ENCODE data around the gene ANKRD26. TPM values are rescaled to one million over a fixed set of nuclear protein-coding genes. Genes with fewer than 3 reads are reported as not detected.

The ANKRD26 gene
- polyA plus RNA-seq, 2 of the 4 experiments (the other 2 are of a cell fraction) = 4.0 to 4.1 TPM

DNA sequence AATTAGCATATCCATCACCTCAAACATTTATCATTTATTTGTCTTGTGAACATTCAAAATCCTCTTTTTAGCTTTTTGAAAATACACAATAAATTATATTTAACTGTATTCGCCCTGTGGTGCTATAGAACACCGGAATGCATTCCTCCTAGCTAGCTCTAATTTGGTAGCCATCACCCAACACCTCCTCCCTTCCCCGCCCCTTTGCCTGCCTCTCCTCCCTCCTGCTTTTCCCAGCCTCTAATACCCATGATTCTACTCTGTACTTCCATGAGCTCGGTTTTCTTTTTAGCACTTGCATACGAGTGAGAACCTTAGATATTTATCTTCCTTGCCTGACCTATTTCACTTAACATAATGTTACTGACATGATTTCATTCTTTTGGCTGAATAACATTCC, 80.1 kb downstream of the ANKRD26 start:
- Histone ChIP-seq H3K9me3 (no peaks in the 10 kb centered on the region), H3K4me3 (no peak overlapping the region), H3K4me2 (no peak overlapping the region), H3K27ac (no peak overlapping the region), H3K4me1 (no peaks in the 10 kb centered on the region)
- DNase-seq (ENCODE audit: low read depth in 1 of 2, low spot score in 1 of 2) (no peak), ATAC-seq (no peak), FAIRE-seq (no peak)
- TF ChIP-seq, protein P1, sequence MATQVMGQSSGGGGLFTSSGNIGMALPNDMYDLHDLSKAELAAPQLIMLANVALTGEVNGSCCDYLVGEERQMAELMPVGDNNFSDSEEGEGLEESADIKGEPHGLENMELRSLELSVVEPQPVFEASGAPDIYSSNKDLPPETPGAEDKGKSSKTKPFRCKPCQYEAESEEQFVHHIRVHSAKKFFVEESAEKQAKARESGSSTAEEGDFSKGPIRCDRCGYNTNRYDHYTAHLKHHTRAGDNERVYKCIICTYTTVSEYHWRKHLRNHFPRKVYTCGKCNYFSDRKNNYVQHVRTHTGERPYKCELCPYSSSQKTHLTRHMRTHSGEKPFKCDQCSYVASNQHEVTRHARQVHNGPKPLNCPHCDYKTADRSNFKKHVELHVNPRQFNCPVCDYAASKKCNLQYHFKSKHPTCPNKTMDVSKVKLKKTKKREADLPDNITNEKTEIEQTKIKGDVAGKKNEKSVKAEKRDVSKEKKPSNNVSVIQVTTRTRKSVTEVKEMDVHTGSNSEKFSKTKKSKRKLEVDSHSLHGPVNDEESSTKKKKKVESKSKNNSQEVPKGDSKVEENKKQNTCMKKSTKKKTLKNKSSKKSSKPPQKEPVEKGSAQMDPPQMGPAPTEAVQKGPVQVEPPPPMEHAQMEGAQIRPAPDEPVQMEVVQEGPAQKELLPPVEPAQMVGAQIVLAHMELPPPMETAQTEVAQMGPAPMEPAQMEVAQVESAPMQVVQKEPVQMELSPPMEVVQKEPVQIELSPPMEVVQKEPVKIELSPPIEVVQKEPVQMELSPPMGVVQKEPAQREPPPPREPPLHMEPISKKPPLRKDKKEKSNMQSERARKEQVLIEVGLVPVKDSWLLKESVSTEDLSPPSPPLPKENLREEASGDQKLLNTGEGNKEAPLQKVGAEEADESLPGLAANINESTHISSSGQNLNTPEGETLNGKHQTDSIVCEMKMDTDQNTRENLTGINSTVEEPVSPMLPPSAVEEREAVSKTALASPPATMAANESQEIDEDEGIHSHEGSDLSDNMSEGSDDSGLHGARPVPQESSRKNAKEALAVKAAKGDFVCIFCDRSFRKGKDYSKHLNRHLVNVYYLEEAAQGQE (IDR thresholded peaks at IDR 0.05) = no peak
- POLR2A ChIA-PET = no interaction called here
- WGBS (ENCODE audit: missing lambda C conversion rate) = 89% methylated on average over 5 of the region's 5 CpGs
- CTCF ChIA-PET = interaction anchor here (1.2 kb wide), 1 partner anchor 14 kb away, joined by 4 read pairs; no protein-coding TSS in a partner anchor

DNA sequence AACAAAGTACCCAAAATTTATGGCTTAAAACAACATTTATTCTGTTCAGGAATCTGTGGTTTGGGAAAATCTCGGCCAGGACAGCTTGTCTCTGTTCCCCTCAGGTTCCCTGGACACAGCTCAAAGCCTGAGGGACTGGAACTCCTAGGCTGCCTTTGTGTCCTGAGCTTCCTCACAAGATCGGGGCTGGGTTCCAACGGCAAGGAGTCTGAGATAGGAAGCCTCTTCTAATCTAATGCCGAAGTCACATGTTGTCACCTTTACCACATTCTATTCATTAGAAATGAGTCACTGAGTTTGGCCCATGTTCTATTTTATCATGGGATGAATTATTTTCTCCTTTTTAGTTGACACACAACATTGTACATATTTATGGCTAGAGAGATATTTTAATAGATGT, 80.5 kb downstream of the ANKRD26 start:
- no peak for ATAC-seq
- POLR2A ChIA-PET = no interaction called here

DNA sequence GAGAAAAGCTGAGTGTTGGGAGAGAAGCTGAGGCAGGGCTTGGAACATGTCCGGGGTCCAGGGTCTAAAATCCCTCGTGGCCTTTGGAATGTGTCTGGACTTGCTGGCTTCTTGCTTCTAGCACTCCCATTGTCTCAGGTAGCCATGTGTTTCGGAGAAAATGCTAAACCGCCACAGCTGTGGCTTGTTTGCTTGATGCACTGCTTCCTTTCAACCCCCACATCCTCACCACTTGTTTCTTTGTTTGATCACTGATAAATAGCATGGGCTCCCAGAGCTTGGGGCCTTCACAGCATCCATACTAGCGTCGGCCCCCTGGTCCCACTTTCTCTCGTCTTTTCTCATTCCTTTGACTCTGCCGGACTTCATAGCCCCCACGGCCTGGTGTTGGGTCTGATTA, 102.7 kb downstream of the ANKRD26 start:
- Histone ChIP-seq H3K9me3 (no peaks in the 10 kb centered on the region), H3K4me1 (no peaks in the 10 kb centered on the region), H3K4me2 (no peak overlapping the region), H3K4me3 (no peak overlapping the region), H3K27ac (no peak overlapping the region)
- 83% methylated on average over 9 of the region's 9 CpGs for WGBS (ENCODE audit: missing lambda C conversion rate)
- DNase-seq (ENCODE audit: low read depth in 1 of 2, low spot score in 1 of 2) = no peak
- CTCF ChIA-PET = no interaction called here
- no peak for ATAC-seq
- no peak for FAIRE-seq
- TF ChIP-seq, protein P2, sequence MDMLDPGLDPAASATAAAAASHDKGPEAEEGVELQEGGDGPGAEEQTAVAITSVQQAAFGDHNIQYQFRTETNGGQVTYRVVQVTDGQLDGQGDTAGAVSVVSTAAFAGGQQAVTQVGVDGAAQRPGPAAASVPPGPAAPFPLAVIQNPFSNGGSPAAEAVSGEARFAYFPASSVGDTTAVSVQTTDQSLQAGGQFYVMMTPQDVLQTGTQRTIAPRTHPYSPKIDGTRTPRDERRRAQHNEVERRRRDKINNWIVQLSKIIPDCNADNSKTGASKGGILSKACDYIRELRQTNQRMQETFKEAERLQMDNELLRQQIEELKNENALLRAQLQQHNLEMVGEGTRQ (IDR thresholded peaks at IDR 0.05) = no peak
- TF ChIP-seq, protein P3, sequence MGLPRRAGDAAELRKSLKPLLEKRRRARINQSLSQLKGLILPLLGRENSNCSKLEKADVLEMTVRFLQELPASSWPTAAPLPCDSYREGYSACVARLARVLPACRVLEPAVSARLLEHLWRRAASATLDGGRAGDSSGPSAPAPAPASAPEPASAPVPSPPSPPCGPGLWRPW (IDR thresholded peaks at IDR 0.05) = no peak
- no peak for TF ChIP-seq RNF2 (IDR thresholded peaks at IDR 0.05; ENCODE audit: borderline replicate concordance, low read depth)
- no peak for TF ChIP-seq FOXS1 (CRISPR knock-in tag; IDR thresholded peaks at IDR 0.05)
- no peak for TF ChIP-seq HOXB5 (CRISPR knock-in tag; IDR thresholded peaks at IDR 0.05)
- no peak for TF ChIP-seq TFCP2L1 (CRISPR knock-in tag; IDR thresholded peaks at IDR 0.05)
- no peak for TF ChIP-seq ZC3H11A (IDR thresholded peaks at IDR 0.05)
- POLR2A ChIA-PET = no interaction called here

More for the DNA sequence above, 80.5 kb downstream of the ANKRD26 start:
- 92% methylated on average over 4 of the region's 4 CpGs for WGBS (ENCODE audit: missing lambda C conversion rate)
- H3K4me2 ChIP-seq = no peak overlapping the region
- CTCF ChIA-PET = interaction anchor here (1.2 kb wide), 1 partner anchor 14 kb away, joined by 4 read pairs; no protein-coding TSS in a partner anchor
- H3K4me3 ChIP-seq = no peak overlapping the region
- H3K9me3 ChIP-seq = no peaks in the 10 kb centered on the region
- H3K4me1 ChIP-seq = no peaks in the 10 kb centered on the region
- H3K27ac ChIP-seq = no peak overlapping the region
- DNase-seq (ENCODE audit: low read depth in 1 of 2, low spot score in 1 of 2) (no peak), FAIRE-seq (no peak)
- TF ChIP-seq RCOR1 (IDR thresholded peaks at IDR 0.05; ENCODE audit: low read depth, low read length) (no peak), HOXB13 (CRISPR knock-in tag; IDR thresholded peaks at IDR 0.05; ENCODE audit: low read depth) (no peak), TFCP2L1 (CRISPR knock-in tag; IDR thresholded peaks at IDR 0.05) (no peak), MAZ (IDR thresholded peaks at IDR 0.05; ENCODE audit: borderline replicate concordance, low read depth, low read length) (no peak), EHF (CRISPR knock-in tag; IDR thresholded peaks at IDR 0.05) (no peak), KDM5A (IDR thresholded peaks at IDR 0.05) (no peak), JUNB (IDR thresholded peaks at IDR 0.05) (no peak), ZC3H11A (IDR thresholded peaks at IDR 0.05) (no peak), POLR2AphosphoS2 (conservative IDR thresholded peaks at IDR 0.05; ENCODE audit: low read length) (no peak), NR3C1 (IDR thresholded peaks at IDR 0.05) (no peak), BHLHE40 (IDR thresholded peaks at IDR 0.05; ENCODE audit: low read depth, low read length) (no peak), KDM1A (IDR thresholded peaks at IDR 0.05; ENCODE audit: low read depth) (no peak)
- TF ChIP-seq, protein P4, sequence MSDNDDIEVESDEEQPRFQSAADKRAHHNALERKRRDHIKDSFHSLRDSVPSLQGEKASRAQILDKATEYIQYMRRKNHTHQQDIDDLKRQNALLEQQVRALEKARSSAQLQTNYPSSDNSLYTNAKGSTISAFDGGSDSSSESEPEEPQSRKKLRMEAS (IDR thresholded peaks at IDR 0.05) = no peak
- TF ChIP-seq, protein P1 (IDR thresholded peaks at IDR 0.05) = no peak
